K562 (cell line): ENCODE data around the gene MEAF6. TPM values are rescaled to one million over a fixed set of nuclear protein-coding genes. Genes with fewer than 3 reads are reported as not detected.
"Not testable (repeated sequence)": the region's sequence is repeated elsewhere in the genome, so short reads cannot be mapped to it uniquely, and the experiment has no call there.

ENCODE experiments used
- ATAC-seq: fragments of 200-7000 bp; cut with Tn5 transposase; 3 replicates; pipeline ENCODE4 v1.9.1; 2020; ENCODE audit warnings: moderate library complexity
- BruUV-seq: library from RNA; stranded (reverse); fragments of 400-500 nt; replicated peaks from 2 replicates; lab custom pipeline; 2021; lab: Mats Ljungman, UMichigan
- CTCF ChIA-PET: fragments of 300-600 bp; formaldehyde crosslinking; extraction: SDS; loops from one replicate; lab custom pipeline; 2021; ENCODE audit warnings: low intra/inter-chr PET ratio; lab: Yijun Ruan, JAX
- POLR2A ChIA-PET: fragments of 300-600, 350-650 bp; sonication (Branson Sonifier 250); formaldehyde crosslinking; extraction: SDS; loops from one replicate; lab custom pipeline; 2021; ENCODE audit warnings: antibody characterized with exemption, inconsistent platforms; lab: Yijun Ruan, JAX
- DNase-seq, 4 experiments: peaks; one replicate each; pipeline versions ENCODE4 v3.0.0 to v3.0.0-alpha.2; 2011 to 2018; ENCODE audit warnings: low spot score in 3 of 4, mixed read lengths in 3 of 4; ENCODE audit errors: extremely low read depth in 1 of 4
- FAIRE-seq: peaks from 2 replicates; lab custom pipeline; 2011; peaks lifted over from hg19 to GRCh38; lab: Jason Lieb, UNC
- H2AFZ ChIP-seq: 2 replicates; pipeline ENCODE4 v1.6.0; 2011; ENCODE audit warnings: low read depth, low read length, control low read depth, inconsistent platforms
- H3K27ac ChIP-seq: fragments of 200-600 bp; 3 replicates; pipeline ENCODE4 v1.8.0; 2011; ENCODE audit warnings: low read depth, mild to moderate bottlenecking, control low read depth, inconsistent platforms, low read length, moderate library complexity, mixed read lengths; ENCODE audit errors: extremely low read depth
- H3K27me3 ChIP-seq, 2 experiments: fragments of 300-600 bp in 1 of 2; 2 replicates in 1 of 2; 3 replicates in 1 of 2; pipeline versions ENCODE4 v1.6.0 to v1.8.0; 2011; ENCODE audit warnings: inconsistent platforms in 2 of 2, low read length in 2 of 2, mild to moderate bottlenecking in 1 of 2, mixed read lengths in 1 of 2, moderate library complexity in 1 of 2; ENCODE audit not compliant: control insufficient read depth in 2 of 2, insufficient read depth in 2 of 2
- H3K36me3 ChIP-seq: fragments of 300-600 bp; 3 replicates; pipeline ENCODE4 v1.8.0; 2011; ENCODE audit warnings: mild to moderate bottlenecking, low read length, inconsistent platforms; ENCODE audit not compliant: control insufficient read depth, insufficient read depth
- H3K4me1 ChIP-seq, 2 experiments: fragments of 200-600 bp in 1 of 2; replicated peaks in 1 of 2; 2 replicates in 1 of 2; 3 replicates in 1 of 2; pipeline versions ENCODE4 v1.5.1 to v1.8.0; 2011; ENCODE audit warnings: inconsistent platforms in 2 of 2, low read length in 2 of 2, mild to moderate bottlenecking in 1 of 2, mixed read lengths in 1 of 2, moderate library complexity in 1 of 2; ENCODE audit not compliant: control insufficient read depth in 2 of 2, insufficient read depth in 2 of 2
- H3K4me2 ChIP-seq: 2 replicates; pipeline ENCODE4 v1.6.1; 2011; ENCODE audit warnings: low read length, control low read depth, inconsistent platforms, mixed read lengths; ENCODE audit not compliant: insufficient read depth
- H3K4me3 ChIP-seq: fragments of 200-600 bp; sonication (generic), shearing (Covaris generic); 2 replicates; pipeline ENCODE4 v1.5.1; 2016; ENCODE audit warnings: control low read depth, inconsistent platforms
- H3K79me2 ChIP-seq: fragments of 200-600 bp; 3 replicates; pipeline ENCODE4 v1.8.0; 2011; ENCODE audit warnings: low read length, inconsistent platforms; ENCODE audit not compliant: control insufficient read depth, insufficient read depth
- H3K9ac ChIP-seq, 2 experiments: 2 replicates each; pipeline versions ENCODE4 v1.6.0 to v1.6.1; 2011; ENCODE audit warnings: low read depth in 2 of 2, low read length in 2 of 2, control low read depth in 1 of 2, inconsistent platforms in 1 of 2, mild to moderate bottlenecking in 1 of 2, mixed read lengths in 1 of 2; ENCODE audit not compliant: insufficient read depth in 1 of 2
- H3K9me1 ChIP-seq: one replicate; pipeline ENCODE4 v1.6.0; 2011; ENCODE audit warnings: inconsistent platforms, mild to moderate bottlenecking, low read length, moderate library complexity; ENCODE audit not compliant: control insufficient read depth, insufficient read depth
- H3K9me3 ChIP-seq: replicated peaks from 2 replicates; pipeline ENCODE4 v1.5.1; 2011; ENCODE audit warnings: low read depth, low read length, inconsistent platforms; ENCODE audit not compliant: control insufficient read depth, insufficient read depth
- H4K20me1 ChIP-seq: replicated peaks from 2 replicates; pipeline ENCODE4 v1.6.1; 2011; ENCODE audit warnings: low read length, inconsistent platforms, mixed read lengths; ENCODE audit not compliant: control insufficient read depth, insufficient read depth
- MNT ChIP-seq, 2 experiments: fragments of 450-650 bp; conservative IDR thresholded peaks; 2 replicates each; pipeline ENCODE4 v1.6.1; 2017; ENCODE audit warnings: mild to moderate bottlenecking in 2 of 2, moderate library complexity in 2 of 2
- MTA3 ChIP-seq: fragments of 450-650 bp; formaldehyde crosslinking; IDR thresholded peaks from 2 replicates; pipeline ENCODE4 v1.6.1; 2017; ENCODE audit warnings: mild to moderate bottlenecking, borderline replicate concordance
- NFIC ChIP-seq: fragments of 450-650 bp; IDR thresholded peaks from 2 replicates; pipeline ENCODE4 v1.6.1; 2017; ENCODE audit warnings: mild to moderate bottlenecking, inconsistent platforms
- POLR2A ChIP-seq: fragments of 450-650 bp; conservative IDR thresholded peaks from 2 replicates; pipeline ENCODE4 v1.6.1; 2016
- SUPT5H ChIP-seq: fragments of 450-650 bp; IDR thresholded peaks from 2 replicates; pipeline ENCODE4 v1.6.1; 2016
- TBP ChIP-seq: optimal IDR thresholded peaks from 2 replicates; pipeline ENCODE3; 2011; ENCODE audit warnings: low read depth, low read length, improper control_type of control experiment
- WGBS: fragments of 100-300 bp; shearing (Covaris generic); methylation state at CpG from one replicate; pipeline ENCODE4 v1.1.6; 2016; ENCODE audit warnings: low coverage, mixed read lengths; ENCODE audit not compliant: insufficient coverage; ENCODE audit errors: missing lambda C conversion rate; 5-methylcytosine and 5-hydroxymethylcytosine counted together
- in situ Hi-C: fragments of 300-500 bp; cut with MboI; formaldehyde crosslinking; loops from 4 replicates; pipeline ENCODE4 v1.15.0; 2018; ENCODE audit warnings: inconsistent platforms, mixed read lengths
- intact Hi-C: fragments of 100-400 bp; cut with micrococcal nuclease; formaldehyde crosslinking; loops from 2 replicates; pipeline ENCODE4 v1.14.2; 2022
- polyA plus RNA-seq, 8 experiments: library from polyadenylated mRNA; depleted of rRNA in 4 of 8; stranded (reverse) in 5 of 8; unstranded in 3 of 8; fragments of >200 nt; fragmentation: Nextera tagmentation in 2 of 8; fragmentation: Illumina TruSeq in 1 of 8; extraction: Ambion mirVana in 2 of 8; extraction: Trizol in 1 of 8; gene quantifications; 2 replicates each; pipeline versions ENCODE4 v1.2.1 to v1.2.3, GENCODE V29; 2011 to 2014; ENCODE audit warnings: inconsistent platforms in 1 of 8, missing spikeins in 1 of 8
- total RNA-seq, 7 experiments: library from RNA; depleted of rRNA in 6 of 7; stranded (reverse); fragments of >200 nt in 6 of 7; fragmentation: Illumina TruSeq in 2 of 7; extraction: Trizol in 2 of 7; gene quantifications; 2 replicates each; pipeline versions ENCODE4 v1.2.1 to v1.2.3, GENCODE V29; 2011 to 2021; ENCODE audit warnings: low replicate concordance in 1 of 7

The MEAF6 gene
- total and polyA plus RNA-seq, 9 of the 15 experiments (the other 6 are each of a cell fraction or from before 2014, with no cell fraction given), result 55.0 to 151 (median 92.3) TPM

- H3K9me1 ChIP-seq, H4K20me1 ChIP-seq, intact Hi-C loops, BruUV-seq, H3K9me3 ChIP-seq, in situ Hi-C loops, ATAC-seq, H3K9ac ChIP-seq, H3K27me3 ChIP-seq, H3K4me3 ChIP-seq, H3K36me3 ChIP-seq, FAIRE-seq, H3K4me2 ChIP-seq, CTCF ChIA-PET: not testable (repeated sequence)
- TF ChIP-seq POLR2A, result peak; percentile 65
- TF ChIP-seq NFIC, result peak; percentile 58
- peak; percentile 41 for TF ChIP-seq TBP
- TF ChIP-seq MTA3, result 0 out of 2 replicates have a peak, but pooled peaks have one; percentile 42
- 0 out of 4 replicates have a peak, but pooled peaks of 1 of the 2 experiments have one; percentile 9 for TF ChIP-seq MNT (conservative IDR thresholded peaks at IDR 0.05)
- TF ChIP-seq SUPT5H, result 0 out of 2 replicates have a peak, but pooled peaks have one; percentile 44
- H2AFZ ChIP-seq, result peak overlapping the region; percentile 11; the same call in 1 of the 2 replicates
- peaks cover 12% of the 10 kb centered on the region for H3K79me2 ChIP-seq
- peak overlapping the region; percentile 23; the same call in 1 of the 3 replicates for H3K27ac ChIP-seq
- POLR2A ChIA-PET, result interaction anchor here (0.6 kb wide), 1 partner anchor 1119 kb away, joined by 3 read pairs; no protein-coding TSS in a partner anchor
- WGBS, result 66% methylated on average over 15 of the region's 15 CpGs
- DNase-seq, result peak in 1 of 4 experiments; percentile 20
- H3K4me1 ChIP-seq, result peaks cover 5 to 13% of the 10 kb centered on the region in 2 experiments; a peak in 4 of 5 replicates
Observed at GRCh38 chr1:37518929-37519328, 4.4 kb upstream of the MEAF6 start.

- WGBS, result 84% methylated on average over 14 of the region's 31 CpGs
- POLR2A ChIA-PET, result not testable (repeated sequence)
Observed at GRCh38 chr1:37518241-37518640, 3.7 kb upstream of the MEAF6 start.

More at GRCh38 chr1:37518241-37518640, 3.7 kb upstream of the MEAF6 start:
- Histone ChIP-seq H3K79me2 (peaks cover 18% of the 10 kb centered on the region), H3K4me1 (peaks cover 10 to 17% of the 10 kb centered on the region in 2 experiments; a peak in 4 of 5 replicates)
- H2AFZ ChIP-seq, H3K36me3 ChIP-seq, BruUV-seq, H4K20me1 ChIP-seq, in situ Hi-C loops, H3K27ac ChIP-seq, H3K27me3 ChIP-seq, ATAC-seq, H3K4me2 ChIP-seq, DNase-seq, H3K9me3 ChIP-seq, intact Hi-C loops, H3K9me1 ChIP-seq, H3K4me3 ChIP-seq, H3K9ac ChIP-seq, CTCF ChIA-PET, FAIRE-seq: not testable (repeated sequence)
